Astrocyte (in vitro differentiated cells and primary cell): Measurements from ENCODE around the gene FITM1. TPM values are rescaled to one million over a fixed set of nuclear protein-coding genes. Genes with fewer than 3 reads are reported as not detected.

Experiments used
- DNase-seq: peaks from one replicate; pipeline ENCODE4 v3.0.0-alpha.2; 2010; ENCODE audit warnings: low read depth
- FAIRE-seq: peaks from 2 replicates; lab custom pipeline; 2011; peaks lifted over from hg19 to GRCh38; lab: Jason Lieb, UNC
- H2AFZ ChIP-seq: 2 replicates; pipeline ENCODE4 v1.6.0; 2012; ENCODE audit warnings: low read depth, low read length, inconsistent platforms
- H3K27ac ChIP-seq: 2 replicates; pipeline ENCODE4 v1.5.1; 2011; ENCODE audit warnings: low read depth, low read length, inconsistent platforms
- H3K27me3 ChIP-seq: 2 replicates; pipeline ENCODE4 v1.6.0; 2011; ENCODE audit warnings: low read length, inconsistent platforms; ENCODE audit not compliant: insufficient read depth
- H3K36me3 ChIP-seq: 2 replicates; pipeline ENCODE4 v1.5.1; 2011; ENCODE audit warnings: low read length, inconsistent platforms; ENCODE audit not compliant: insufficient read depth
- H3K4me1 ChIP-seq: 2 replicates; pipeline ENCODE4 v1.5.1; 2011; ENCODE audit warnings: low read length, inconsistent platforms; ENCODE audit not compliant: insufficient read depth
- H3K4me2 ChIP-seq: 2 replicates; pipeline ENCODE4 v1.6.0; 2012; ENCODE audit warnings: low read length, inconsistent platforms
- H3K4me3 ChIP-seq: 2 replicates; pipeline ENCODE4 v1.5.1; 2011; ENCODE audit warnings: low read depth, mild to moderate bottlenecking, low read length, inconsistent platforms; ENCODE audit not compliant: insufficient read depth
- H3K79me2 ChIP-seq: 2 replicates; pipeline ENCODE4 v1.6.0; 2012; ENCODE audit warnings: mild to moderate bottlenecking, low read length, inconsistent platforms; ENCODE audit not compliant: insufficient read depth
- H3K9ac ChIP-seq: 2 replicates; pipeline ENCODE4 v1.6.0; 2012; ENCODE audit warnings: mild to moderate bottlenecking, low read length, inconsistent platforms
- H3K9me3 ChIP-seq: 2 replicates; pipeline ENCODE4 v1.5.1; 2012; ENCODE audit warnings: low read depth, mild to moderate bottlenecking, low read length, inconsistent platforms; ENCODE audit not compliant: insufficient read depth
- H4K20me1 ChIP-seq: 2 replicates; pipeline ENCODE4 v1.6.0; 2012; ENCODE audit warnings: low read length, inconsistent platforms; ENCODE audit not compliant: insufficient read depth
- H3K27ac Mint-ChIP-seq: one replicate; pipeline ENCODE4 v1.8.0; 2021; ENCODE audit warnings: mild to moderate bottlenecking, mixed read lengths; ENCODE audit not compliant: unreplicated experiment
- H3K27me3 Mint-ChIP-seq: one replicate; pipeline ENCODE4 v1.8.0; 2021; ENCODE audit warnings: low read depth, mixed read lengths; ENCODE audit not compliant: unreplicated experiment
- H3K36me3 Mint-ChIP-seq: one replicate; pipeline ENCODE4 v1.8.0; 2021; ENCODE audit warnings: low read depth, mixed read lengths; ENCODE audit not compliant: unreplicated experiment
- H3K4me1 Mint-ChIP-seq: one replicate; pipeline ENCODE4 v1.8.0; 2021; ENCODE audit warnings: low read depth, mixed read lengths; ENCODE audit not compliant: unreplicated experiment
- H3K4me3 Mint-ChIP-seq: one replicate; pipeline ENCODE4 v1.8.0; 2021; ENCODE audit warnings: mild to moderate bottlenecking, moderate library complexity, mixed read lengths; ENCODE audit not compliant: unreplicated experiment
- H3K9me3 Mint-ChIP-seq: one replicate; pipeline ENCODE4 v1.8.0; 2021; ENCODE audit warnings: mild to moderate bottlenecking, mixed read lengths; ENCODE audit not compliant: unreplicated experiment
- CTCF ChIP-seq: IDR thresholded peaks from 2 replicates; pipeline ENCODE4 v1.5.1; 2011; ENCODE audit warnings: low read depth, mild to moderate bottlenecking, inconsistent platforms, low read length, moderate library complexity; ENCODE audit not compliant: insufficient read depth
- EZH2 ChIP-seq: IDR thresholded peaks from 2 replicates; pipeline ENCODE4 v1.6.1; 2012; ENCODE audit warnings: mild to moderate bottlenecking, low read length, inconsistent platforms; ENCODE audit not compliant: insufficient read depth
- total RNA-seq: library from RNA; stranded (reverse); gene quantifications from 2 replicates; pipeline ENCODE4 v1.2.1, GENCODE V29; 2021

FITM1 gene
- total RNA-seq, 1 donor from 2014 or later: 0.25 TPM

DNA sequence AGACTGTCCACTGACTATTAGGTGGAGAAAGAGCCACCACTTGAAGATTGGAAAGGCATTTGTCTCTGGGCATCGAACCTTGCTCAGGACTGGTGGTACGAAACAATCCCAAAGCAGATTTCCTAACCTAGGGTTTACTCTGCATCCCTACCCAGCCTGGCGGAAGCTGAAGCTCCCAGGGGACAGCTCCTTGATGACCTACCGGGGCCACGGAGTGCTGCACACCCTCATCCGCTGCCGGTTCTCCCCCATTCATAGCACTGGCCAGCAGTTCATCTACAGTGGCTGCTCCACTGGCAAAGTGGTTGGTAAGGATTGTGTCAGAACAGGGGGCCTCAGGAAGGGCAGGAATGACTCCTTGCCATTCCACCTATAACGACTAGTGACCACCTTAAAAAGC, 9.2 kb upstream of the FITM1 start:
- no peak overlapping the region for H3K27ac ChIP-seq
- H3K9ac ChIP-seq: no peak overlapping the region
- DNase-seq (no peak), FAIRE-seq (no peak)
- Mint-ChIP-seq H3K4me1 (no peaks in the 10 kb centered on the region), H3K27ac (no peak overlapping the region), H3K27me3 (no peaks in the 10 kb centered on the region), H3K9me3 (no peaks in the 10 kb centered on the region), H3K36me3 (peaks cover 34% of the 10 kb centered on the region), H3K4me3 (no peak overlapping the region)
- H4K20me1 ChIP-seq: no peaks in the 10 kb centered on the region
- H3K4me1 ChIP-seq: no peaks in the 10 kb centered on the region
- no peak overlapping the region for H3K4me3 ChIP-seq
- H2AFZ ChIP-seq: no peak overlapping the region
- H3K79me2 ChIP-seq: peaks cover 6% of the 10 kb centered on the region
- TF ChIP-seq CTCF (no peak), EZH2 (no peak)
- peaks cover 30% of the 10 kb centered on the region for H3K36me3 ChIP-seq
- no peaks in the 10 kb centered on the region for H3K9me3 ChIP-seq
- H3K27me3 ChIP-seq: no peaks in the 10 kb centered on the region
- no peak overlapping the region for H3K4me2 ChIP-seq

DNA sequence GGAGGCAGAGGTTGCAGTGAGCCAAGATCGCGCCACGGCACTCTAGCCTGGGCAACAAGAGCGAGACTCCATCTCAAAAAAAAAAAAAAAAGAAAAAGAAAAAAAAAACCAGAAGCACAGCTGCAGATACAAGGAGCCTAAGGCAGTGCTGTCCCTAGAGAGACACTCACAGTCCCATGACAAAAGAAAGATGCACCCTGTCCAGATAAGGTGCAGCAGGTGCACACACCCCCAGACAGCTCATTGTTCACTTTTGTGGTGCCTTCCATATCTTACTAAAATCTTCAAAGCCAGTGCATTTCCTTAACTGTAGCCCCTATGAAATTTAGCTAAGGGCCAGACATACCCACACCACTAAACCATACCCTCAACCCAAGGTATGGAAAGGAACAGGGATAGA, 8.0 kb upstream of the FITM1 start:
- Mint-ChIP-seq H3K4me1 (no peaks in the 10 kb centered on the region), H3K27ac (no peak overlapping the region), H3K4me3 (no peak overlapping the region), H3K36me3 (peaks cover 27% of the 10 kb centered on the region), H3K27me3 (no peaks in the 10 kb centered on the region), H3K9me3 (no peaks in the 10 kb centered on the region)
- Histone ChIP-seq H3K79me2 (no peaks in the 10 kb centered on the region), H2AFZ (no peak overlapping the region), H3K4me1 (no peaks in the 10 kb centered on the region), H3K4me2 (no peak overlapping the region), H4K20me1 (no peaks in the 10 kb centered on the region), H3K4me3 (no peak overlapping the region), H3K27ac (no peak overlapping the region), H3K27me3 (no peaks in the 10 kb centered on the region), H3K9me3 (no peaks in the 10 kb centered on the region), H3K9ac (no peak overlapping the region), H3K36me3 (peaks cover 30% of the 10 kb centered on the region)
- FAIRE-seq (no peak), DNase-seq (no peak)
- no peak for TF ChIP-seq EZH2
- no peak for TF ChIP-seq CTCF

DNA sequence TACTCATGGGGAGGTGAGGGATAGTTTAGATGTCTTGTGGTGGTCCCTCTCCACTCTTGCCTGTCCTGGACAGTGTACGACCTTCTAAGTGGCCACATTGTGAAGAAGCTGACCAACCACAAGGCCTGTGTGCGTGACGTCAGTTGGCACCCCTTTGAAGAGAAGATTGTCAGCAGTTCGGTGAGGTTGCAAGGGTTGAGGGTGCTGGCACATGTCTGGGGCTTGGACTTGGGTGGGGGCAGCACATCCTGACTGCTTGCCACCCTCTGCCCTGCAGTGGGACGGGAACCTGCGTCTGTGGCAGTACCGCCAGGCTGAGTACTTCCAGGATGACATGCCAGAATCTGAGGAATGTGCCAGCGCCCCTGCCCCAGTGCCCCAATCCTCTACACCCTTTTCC, 7.6 kb upstream of the FITM1 start:
- Histone ChIP-seq H3K9me3 (no peaks in the 10 kb centered on the region), H3K79me2 (no peaks in the 10 kb centered on the region), H3K4me3 (no peak overlapping the region), H3K27ac (no peak overlapping the region), H2AFZ (no peak overlapping the region), H3K36me3 (peaks cover 29% of the 10 kb centered on the region), H3K4me1 (no peaks in the 10 kb centered on the region), H3K4me2 (no peak overlapping the region), H3K27me3 (no peaks in the 10 kb centered on the region), H4K20me1 (no peaks in the 10 kb centered on the region), H3K9ac (no peak overlapping the region)
- Mint-ChIP-seq H3K27me3 (no peaks in the 10 kb centered on the region), H3K4me1 (no peaks in the 10 kb centered on the region), H3K9me3 (no peaks in the 10 kb centered on the region), H3K27ac (no peak overlapping the region), H3K4me3 (no peak overlapping the region), H3K36me3 (peaks cover 27% of the 10 kb centered on the region)
- TF ChIP-seq CTCF (no peak), EZH2 (no peak)
- FAIRE-seq (no peak), DNase-seq (no peak)
